ENCODE measurements around the gene LKAAEAR1. TPM values are rescaled to one million over a fixed set of nuclear protein-coding genes. Genes with fewer than 3 reads are reported as not detected.

Gene LKAAEAR1, protein sequence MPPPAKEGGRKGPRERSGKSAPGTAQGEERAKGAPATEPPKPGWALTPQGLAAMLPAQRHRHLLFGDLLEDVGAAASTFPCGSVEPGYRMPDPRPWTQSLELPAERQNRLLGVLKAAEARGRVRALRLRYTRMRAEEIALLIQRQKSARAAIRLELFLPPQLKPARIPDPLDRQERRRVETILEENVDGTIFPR
- 0.53 to 1.7 TPM (median 0.73 TPM) in 3 replicates for total RNA-seq (2021)
- Bru-seq, nascent RNA, result not detected
- long read RNA-seq, experiment 1, result 0 reads
- long read RNA-seq, experiment 2, result 0 reads
- long read RNA-seq, experiment 3, result 0 reads

GRCh38 chr20:64083804-64084684 is at the start of gene LKAAEAR1:
Gene LKAAEAR1 (minus strand): TSS chr20:64084398. CDS start chr20:64084219, 179 bp downstream.
- peaks cover 59% of the 10 kb centered on the region for H3K27me3 Mint-ChIP-seq (ENCODE audit: low read depth)
- DNase-seq (ENCODE audit: low spot score), result no peak
- POLR2A ChIA-PET, result interaction anchor here (1.0 kb wide), 1 partner anchor 36 kb away, joined by 3 read pairs; no protein-coding TSS in a partner anchor
- ATAC-seq, result peak; percentile 1; the same call in 1 of the 2 replicates
- no peak within 1 kb of the TSS for H3K27ac Mint-ChIP-seq
- CTCF ChIA-PET, result interaction anchor here (0.6 to 5.6 kb wide), 39 partner anchors 8 to 501 kb away, joined by 3 to 119 read pairs (median 5); partner anchors contain the start of genes C20orf204, PCMTD2, PRPF6 and SAMD10
- no peaks in the 10 kb centered on the region for H3K36me3 Mint-ChIP-seq
- H3K4me1 Mint-ChIP-seq, result peaks cover 23% of the 10 kb centered on the region
- peak within 1 kb of the TSS; percentile 85 for H3K4me3 Mint-ChIP-seq
- 0 out of 2 replicates have a peak, but pooled peaks cover 3% of the 10 kb centered on the region for H3K9me3 Mint-ChIP-seq
- TF ChIP-seq FOXP4 (CRISPR knock-in tag; IDR thresholded peaks at IDR 0.05), result peak; percentile 69
- no peak for TF ChIP-seq ZNF671 (CRISPR knock-in tag; IDR thresholded peaks at IDR 0.05)
- no peak for TF ChIP-seq ZNF396 (CRISPR knock-in tag; IDR thresholded peaks at IDR 0.05; ENCODE audit: borderline replicate concordance)
- peak; percentile 45; the same call in 1 of the 2 replicates for TF ChIP-seq ARID4B (CRISPR knock-in tag; IDR thresholded peaks at IDR 0.05; ENCODE audit: borderline replicate concordance)
- TF ChIP-seq, protein P1, sequence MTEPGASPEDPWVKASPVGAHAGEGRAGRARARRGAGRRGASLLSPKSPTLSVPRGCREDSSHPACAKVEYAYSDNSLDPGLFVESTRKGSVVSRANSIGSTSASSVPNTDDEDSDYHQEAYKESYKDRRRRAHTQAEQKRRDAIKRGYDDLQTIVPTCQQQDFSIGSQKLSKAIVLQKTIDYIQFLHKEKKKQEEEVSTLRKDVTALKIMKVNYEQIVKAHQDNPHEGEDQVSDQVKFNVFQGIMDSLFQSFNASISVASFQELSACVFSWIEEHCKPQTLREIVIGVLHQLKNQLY (CRISPR knock-in tag; IDR thresholded peaks at IDR 0.05), result no peak
- peak; percentile 47 for TF ChIP-seq FOXK1 (CRISPR knock-in tag; IDR thresholded peaks at IDR 0.05)
- TF ChIP-seq E2F4 (CRISPR knock-in tag; IDR thresholded peaks at IDR 0.05; ENCODE audit: borderline replicate concordance, low read depth), result 0 out of 2 replicates have a peak, but pooled peaks have one; percentile 57
- TF ChIP-seq, protein P2, sequence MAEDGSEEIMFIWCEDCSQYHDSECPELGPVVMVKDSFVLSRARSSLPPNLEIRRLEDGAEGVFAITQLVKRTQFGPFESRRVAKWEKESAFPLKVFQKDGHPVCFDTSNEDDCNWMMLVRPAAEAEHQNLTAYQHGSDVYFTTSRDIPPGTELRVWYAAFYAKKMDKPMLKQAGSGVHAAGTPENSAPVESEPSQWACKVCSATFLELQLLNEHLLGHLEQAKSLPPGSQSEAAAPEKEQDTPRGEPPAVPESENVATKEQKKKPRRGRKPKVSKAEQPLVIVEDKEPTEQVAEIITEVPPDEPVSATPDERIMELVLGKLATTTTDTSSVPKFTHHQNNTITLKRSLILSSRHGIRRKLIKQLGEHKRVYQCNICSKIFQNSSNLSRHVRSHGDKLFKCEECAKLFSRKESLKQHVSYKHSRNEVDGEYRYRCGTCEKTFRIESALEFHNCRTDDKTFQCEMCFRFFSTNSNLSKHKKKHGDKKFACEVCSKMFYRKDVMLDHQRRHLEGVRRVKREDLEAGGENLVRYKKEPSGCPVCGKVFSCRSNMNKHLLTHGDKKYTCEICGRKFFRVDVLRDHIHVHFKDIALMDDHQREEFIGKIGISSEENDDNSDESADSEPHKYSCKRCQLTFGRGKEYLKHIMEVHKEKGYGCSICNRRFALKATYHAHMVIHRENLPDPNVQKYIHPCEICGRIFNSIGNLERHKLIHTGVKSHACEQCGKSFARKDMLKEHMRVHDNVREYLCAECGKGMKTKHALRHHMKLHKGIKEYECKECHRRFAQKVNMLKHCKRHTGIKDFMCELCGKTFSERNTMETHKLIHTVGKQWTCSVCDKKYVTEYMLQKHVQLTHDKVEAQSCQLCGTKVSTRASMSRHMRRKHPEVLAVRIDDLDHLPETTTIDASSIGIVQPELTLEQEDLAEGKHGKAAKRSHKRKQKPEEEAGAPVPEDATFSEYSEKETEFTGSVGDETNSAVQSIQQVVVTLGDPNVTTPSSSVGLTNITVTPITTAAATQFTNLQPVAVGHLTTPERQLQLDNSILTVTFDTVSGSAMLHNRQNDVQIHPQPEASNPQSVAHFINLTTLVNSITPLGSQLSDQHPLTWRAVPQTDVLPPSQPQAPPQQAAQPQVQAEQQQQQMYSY (CRISPR knock-in tag; IDR thresholded peaks at IDR 0.05), result no peak
- 0 out of 2 replicates have a peak, but pooled peaks have one; percentile 57 for TF ChIP-seq TCF7 (CRISPR knock-in tag; IDR thresholded peaks at IDR 0.05; ENCODE audit: low read depth)
- no peak; the same call in 1 of the 2 replicates for TF ChIP-seq CREM (CRISPR knock-in tag; IDR thresholded peaks at IDR 0.05)
- TF ChIP-seq FOXP1 (CRISPR knock-in tag; IDR thresholded peaks at IDR 0.05; ENCODE audit: borderline replicate concordance), result peak; percentile 51; the same call in 1 of the 2 replicates
- TF ChIP-seq GABPB1 (CRISPR knock-in tag; IDR thresholded peaks at IDR 0.05), result 0 out of 2 replicates have a peak, but pooled peaks have one; percentile 6
- no peak for TF ChIP-seq NR1H2 (CRISPR knock-in tag; IDR thresholded peaks at IDR 0.05)
- TF ChIP-seq, protein P3, sequence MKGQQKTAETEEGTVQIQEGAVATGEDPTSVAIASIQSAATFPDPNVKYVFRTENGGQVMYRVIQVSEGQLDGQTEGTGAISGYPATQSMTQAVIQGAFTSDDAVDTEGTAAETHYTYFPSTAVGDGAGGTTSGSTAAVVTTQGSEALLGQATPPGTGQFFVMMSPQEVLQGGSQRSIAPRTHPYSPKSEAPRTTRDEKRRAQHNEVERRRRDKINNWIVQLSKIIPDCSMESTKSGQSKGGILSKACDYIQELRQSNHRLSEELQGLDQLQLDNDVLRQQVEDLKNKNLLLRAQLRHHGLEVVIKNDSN (CRISPR knock-in tag; IDR thresholded peaks at IDR 0.05), result no peak
- peak; percentile 93; the same call in 1 of the 2 replicates for TF ChIP-seq HMGXB4 (CRISPR knock-in tag; IDR thresholded peaks at IDR 0.05)
- TF ChIP-seq MXD4 (CRISPR knock-in tag; IDR thresholded peaks at IDR 0.05; ENCODE audit: borderline replicate concordance), result no peak
- 0 out of 2 replicates have a peak, but pooled peaks have one; percentile 37 for TF ChIP-seq ZNF138 (CRISPR knock-in tag; conservative IDR thresholded peaks at IDR 0.05)
- peak; percentile 53; the same call in 1 of the 2 replicates for TF ChIP-seq MAX (CRISPR knock-in tag; IDR thresholded peaks at IDR 0.05)

All from WTC11 (cell line).